Keratinocyte (primary cell): ENCODE results near the gene SH3PXD2A. TPM values are rescaled to one million over a fixed set of nuclear protein-coding genes. Genes with fewer than 3 reads are reported as not detected.

Experiments
- DNase-seq: peaks from one replicate; pipeline ENCODE4 v3.0.0-alpha.2; 2011; ENCODE audit warnings: low read depth, missing footprints, low spot score
- FAIRE-seq: peaks from 2 replicates; lab custom pipeline; 2011; peaks lifted over from hg19 to GRCh38; lab: Jason Lieb, UNC
- H2AFZ ChIP-seq: 2 replicates; pipeline ENCODE4 v1.6.0; 2012; ENCODE audit warnings: low read length, control low read depth, inconsistent platforms; ENCODE audit not compliant: control insufficient read depth
- H3K27ac ChIP-seq: 2 replicates; pipeline ENCODE4 v1.5.1; 2011; ENCODE audit warnings: low read length; ENCODE audit not compliant: control insufficient read depth, insufficient read depth
- H3K27me3 ChIP-seq: 3 replicates; pipeline ENCODE4 v1.6.0; 2011; ENCODE audit warnings: low read length; ENCODE audit not compliant: control insufficient read depth, insufficient read depth; ENCODE audit errors: extremely low read depth
- H3K36me3 ChIP-seq, 2 experiments: 2 replicates in 1 of 2; 3 replicates in 1 of 2; pipeline ENCODE4 v1.5.1; 2011; ENCODE audit warnings: low read length in 2 of 2, mild to moderate bottlenecking in 1 of 2; ENCODE audit not compliant: control insufficient read depth in 2 of 2, insufficient read depth in 2 of 2; ENCODE audit errors: extremely low read depth in 1 of 2
- H3K4me1 ChIP-seq: 3 replicates; pipeline ENCODE4 v1.5.1; 2011; ENCODE audit warnings: low read length; ENCODE audit not compliant: control insufficient read depth, insufficient read depth; ENCODE audit errors: extremely low read depth
- H3K4me2 ChIP-seq: 3 replicates; pipeline ENCODE4 v1.6.0; 2011; ENCODE audit warnings: low read depth, low read length; ENCODE audit not compliant: control insufficient read depth, insufficient read depth; ENCODE audit errors: extremely low read depth
- H3K4me3 ChIP-seq, 3 experiments: fragments of 200-600 bp in 1 of 3; sonication (generic) in 1 of 3; 2 replicates in 2 of 3; 3 replicates in 1 of 3; pipeline ENCODE4 v1.5.1; 2011 to 2016; ENCODE audit warnings: low read length in 3 of 3, mild to moderate bottlenecking in 3 of 3, control low read depth in 2 of 3, inconsistent platforms in 1 of 3, low read depth in 1 of 3, mixed read lengths in 1 of 3, mixed run types in 1 of 3, moderate library complexity in 1 of 3; ENCODE audit not compliant: control insufficient read depth in 2 of 3, insufficient read depth in 2 of 3; ENCODE audit errors: extremely low read depth in 1 of 3
- H3K79me2 ChIP-seq: 2 replicates; pipeline ENCODE4 v1.6.0; 2012; ENCODE audit warnings: low read length; ENCODE audit not compliant: control insufficient read depth, insufficient read depth
- H3K9ac ChIP-seq: 3 replicates; pipeline ENCODE4 v1.6.0; 2011; ENCODE audit warnings: low read length; ENCODE audit not compliant: control insufficient read depth, insufficient read depth; ENCODE audit errors: extremely low read depth
- H3K9me1 ChIP-seq: 3 replicates; pipeline ENCODE4 v1.6.0; 2011; ENCODE audit warnings: low read length; ENCODE audit not compliant: control insufficient read depth, insufficient read depth; ENCODE audit errors: extremely low read depth
- H3K9me3 ChIP-seq: 2 replicates; pipeline ENCODE4 v1.5.1; 2012; ENCODE audit warnings: low read depth, low read length; ENCODE audit not compliant: control insufficient read depth
- H4K20me1 ChIP-seq: 3 replicates; pipeline ENCODE4 v1.6.0; 2011; ENCODE audit warnings: low read length; ENCODE audit not compliant: control insufficient read depth, insufficient read depth; ENCODE audit errors: extremely low read depth
- CTCF ChIP-seq, 3 experiments: IDR thresholded peaks in 1 of 3; conservative IDR thresholded peaks in 1 of 3; optimal IDR thresholded peaks in 1 of 3; 2 replicates in 2 of 3; 3 replicates in 1 of 3; pipeline versions ENCODE3 to v1.5.1; 2011; ENCODE audit warnings: low read length in 3 of 3, mild to moderate bottlenecking in 3 of 3, moderate library complexity in 2 of 3, control low read depth in 1 of 3, inconsistent platforms in 1 of 3; ENCODE audit not compliant: insufficient read depth in 2 of 3; ENCODE audit errors: extremely low read depth in 1 of 3
- EZH2 ChIP-seq: IDR thresholded peaks from one replicate; pipeline ENCODE4 v1.6.1; 2012; ENCODE audit warnings: inconsistent platforms, mild to moderate bottlenecking, low read length, moderate library complexity
- dilution Hi-C: fragments of 300-500 bp; cut with MboI; formaldehyde crosslinking; loops from one replicate; pipeline ENCODE4 v1.7.0; 2020; ENCODE audit warnings: low sequenced_read_pairs; ENCODE audit not compliant: extremely low pct_ligation_motif_present
- polyA plus RNA-seq, 5 experiments: library from polyadenylated mRNA; depleted of rRNA in 3 of 5; stranded (reverse) in 3 of 5; stranded (forward) in 1 of 5; unstranded in 1 of 5; fragments of >200 nt; gene quantifications; 1 replicate in 1 of 5; 2 replicates in 3 of 5; 3 replicates in 1 of 5; pipeline versions ENCODE4 v1.2.1 to v1.2.3, GENCODE V29; 2011 to 2012; ENCODE audit warnings: missing spikeins in 2 of 5, low read depth in 1 of 5, low replicate concordance in 1 of 5

The SH3PXD2A gene
- polyA plus RNA-seq, 1 donor (not counting 4 experiments of a cell fraction or from before 2014, with no cell fraction given), result 33.9 TPM

GRCh38 chr10:103899312-103899711, 43.9 kb upstream of the SH3PXD2A start:
- no peak overlapping the region for H2AFZ ChIP-seq
- no peak overlapping the region for H3K4me2 ChIP-seq
- H3K9me3 ChIP-seq, result no peaks in the 10 kb centered on the region
- no peaks in the 10 kb centered on the region for H3K27me3 ChIP-seq
- no peak overlapping the region for H3K27ac ChIP-seq
- peaks cover 16 to 24% of the 10 kb centered on the region in 2 experiments for H3K36me3 ChIP-seq
- no peak for DNase-seq
- TF ChIP-seq CTCF (optimal IDR thresholded peaks at IDR 0.05 in 1 of 3, IDR thresholded peaks at IDR 0.05 in 1 of 3, conservative IDR thresholded peaks at IDR 0.05 in 1 of 3; ENCODE audit: extremely low read depth in 1 of 3, insufficient read depth in 2 of 3, low read length in 3 of 3), result no peak
- no peak overlapping the region for H3K9ac ChIP-seq
- H4K20me1 ChIP-seq, result no peaks in the 10 kb centered on the region
- no peak overlapping the region for H3K4me3 ChIP-seq
- no peak for FAIRE-seq
- dilution Hi-C loops, result no loop called here
- no peaks in the 10 kb centered on the region for H3K79me2 ChIP-seq
- H3K4me1 ChIP-seq, result peaks cover 32% of the 10 kb centered on the region
- H3K9me1 ChIP-seq, result peaks cover 3% of the 10 kb centered on the region

GRCh38 chr10:103897241-103897774, 41.9 kb upstream of the SH3PXD2A start:
- Histone ChIP-seq H3K9me3 (no peaks in the 10 kb centered on the region), H3K27me3 (no peaks in the 10 kb centered on the region), H3K27ac (no peak overlapping the region), H3K79me2 (no peaks in the 10 kb centered on the region), H3K4me3 (no peak overlapping the region), H4K20me1 (no peaks in the 10 kb centered on the region), H3K36me3 (peaks cover 18 to 28% of the 10 kb centered on the region in 2 experiments), H2AFZ (no peak overlapping the region), H3K4me2 (no peak overlapping the region), H3K9me1 (peaks cover 3% of the 10 kb centered on the region), H3K4me1 (peaks cover 42% of the 10 kb centered on the region), H3K9ac (no peak overlapping the region)
- TF ChIP-seq CTCF (optimal IDR thresholded peaks at IDR 0.05 in 1 of 3, IDR thresholded peaks at IDR 0.05 in 1 of 3, conservative IDR thresholded peaks at IDR 0.05 in 1 of 3; ENCODE audit: extremely low read depth in 1 of 3, insufficient read depth in 2 of 3, low read length in 3 of 3) (no peak), EZH2 (no peak)
- FAIRE-seq (no peak), DNase-seq (no peak)
- dilution Hi-C loops, result no loop called here
